ENCODE results near the gene LOX.
A peak's percentile ranks its signal among the peaks of the same experiment; 100 is the strongest.
"Not testable (repeated sequence)": the region's sequence is repeated elsewhere in the genome, so short reads cannot be mapped to it uniquely, and the experiment has no call there.

The LOX gene

GRCh38 chr5:122097391-122097790, 19.3 kb upstream of the LOX start:
- peaks cover 0 to 17% (median 6%) of the 10 kb centered on the region in 4 donors for H3K4me1 ChIP-seq
- no peak for TF ChIP-seq CTCF (IDR thresholded peaks at IDR 0.05)
- intact Hi-C loops (cut with DNase I; ENCODE audit: low total_unique reads), result no loop called here
- no peak for DNase-seq
- no peak overlapping the region for H3K4me3 ChIP-seq
- H3K36me3 ChIP-seq, result no peaks in the 10 kb centered on the region
- no peak overlapping the region for H3K27ac ChIP-seq
- H3K9me3 ChIP-seq, result no peaks in the 10 kb centered on the region
- H3K27me3 ChIP-seq, result no peaks in the 10 kb centered on the region

GRCh38 chr5:122095158-122095557, 17.1 kb upstream of the LOX start:
- Histone ChIP-seq H3K36me3 (no peaks in the 10 kb centered on the region), H3K27me3 (no peaks in the 10 kb centered on the region), H3K4me3 (no peak overlapping the region), H3K27ac (no peak overlapping the region), H3K4me1 (peaks cover 0 to 17% (median 6%) of the 10 kb centered on the region in 4 donors), H3K9me3 (no peaks in the 10 kb centered on the region)
- intact Hi-C loops (cut with DNase I; ENCODE audit: low total_unique reads), result no loop called here
- no peak for DNase-seq
- TF ChIP-seq CTCF (IDR thresholded peaks at IDR 0.05), result no peak

- H3K27ac ChIP-seq; H3K4me3 ChIP-seq; intact Hi-C loops (cut with DNase I; ENCODE audit: low total_unique reads); H3K36me3 ChIP-seq; H3K27me3 ChIP-seq; H3K9me3 ChIP-seq; DNase-seq: not testable (repeated sequence)
- peaks cover 0 to 17% (median 6%) of the 10 kb centered on the region in 4 donors for H3K4me1 ChIP-seq
Observed at GRCh38 chr5:122094251-122094650, 16.2 kb upstream of the LOX start.

- intact Hi-C loops (cut with DNase I; ENCODE audit: low total_unique reads), result no loop called here
- Histone ChIP-seq H3K9me3 (no peaks in the 10 kb centered on the region), H3K27ac (peak overlapping the region; percentile 29 to 31), H3K4me3 (no peak overlapping the region), H3K27me3 (no peaks in the 10 kb centered on the region), H3K36me3 (no peaks in the 10 kb centered on the region), H3K4me1 (peaks cover 0 to 17% (median 6%) of the 10 kb centered on the region in 4 donors)
- no peak for TF ChIP-seq CTCF (IDR thresholded peaks at IDR 0.05)
- no peak for DNase-seq
Observed at GRCh38 chr5:122093415-122094180, 15.5 kb upstream of the LOX start.

GRCh38 chr5:122091936-122092600, 14.0 kb upstream of the LOX start:
- Histone ChIP-seq H3K27ac (no peak overlapping the region), H3K27me3 (no peaks in the 10 kb centered on the region), H3K36me3 (no peaks in the 10 kb centered on the region), H3K9me3 (no peaks in the 10 kb centered on the region), H3K4me1 (peaks cover 0 to 17% (median 6%) of the 10 kb centered on the region in 4 donors), H3K4me3 (no peak overlapping the region)
- no peak for DNase-seq
- TF ChIP-seq CTCF (IDR thresholded peaks at IDR 0.05), result peak; percentile 50 to 53
- intact Hi-C loops (cut with DNase I; ENCODE audit: low total_unique reads), result no loop called here
